CD8-positive, alpha-beta memory T cell (primary cell): ENCODE data around the gene GRID2. TPM values are rescaled to one million over a fixed set of nuclear protein-coding genes. Genes with fewer than 3 reads are reported as not detected.

ENCODE experiments used
- CTCF ChIA-PET: fragments of 350-600 bp; sonication (Branson Sonifier 250); formaldehyde crosslinking; loops from one replicate; lab custom pipeline; 2021; ENCODE audit warnings: antibody characterized with exemption; lab: Charles Lee
- POLR2A ChIA-PET: fragments of 350-600 bp; sonication (Branson Sonifier 250); formaldehyde crosslinking; loops from one replicate; lab custom pipeline; 2021; ENCODE audit warnings: antibody characterized with exemption; lab: Charles Lee
- DNase-seq, 5 donors: peaks; one replicate each; pipeline versions ENCODE4 v3.0.0 to v3.0.0-alpha.2; 2020 to 2022; ENCODE audit warnings: mixed read lengths in 1 of 5
- H3K27ac ChIP-seq: one replicate; pipeline ENCODE4 v1.7.0; 2013; ENCODE audit warnings: low read depth, mild to moderate bottlenecking, low read length, moderate library complexity
- H3K27me3 ChIP-seq: 2 replicates; pipeline ENCODE4 v1.7.0; 2013; ENCODE audit warnings: low read length, mild to moderate bottlenecking; ENCODE audit not compliant: insufficient read depth, poor library complexity, severe bottlenecking
- H3K36me3 ChIP-seq: 2 replicates; pipeline ENCODE4 v1.7.0; 2013; ENCODE audit warnings: mild to moderate bottlenecking, low read length, moderate library complexity; ENCODE audit not compliant: insufficient read depth
- H3K4me1 ChIP-seq: 2 replicates; pipeline ENCODE4 v1.7.0; 2013; ENCODE audit warnings: mild to moderate bottlenecking, low read length, moderate library complexity; ENCODE audit not compliant: insufficient read depth
- H3K4me3 ChIP-seq: 2 replicates; pipeline ENCODE4 v1.7.0; 2013; ENCODE audit warnings: mild to moderate bottlenecking, low read length
- H3K9me3 ChIP-seq: 2 replicates; pipeline ENCODE4 v1.7.0; 2013; ENCODE audit warnings: mild to moderate bottlenecking, low read length
- H3K27ac Mint-ChIP-seq, 8 donors: one replicate each; pipeline ENCODE4 v1.8.0; 2020 to 2021; ENCODE audit warnings: mixed read lengths in 8 of 8, mild to moderate bottlenecking in 6 of 8, inconsistent platforms in 3 of 8, moderate library complexity in 3 of 8
- H3K27me3 Mint-ChIP-seq, 2 donors: one replicate each; pipeline ENCODE4 v1.8.0; 2020 to 2021; ENCODE audit warnings: mixed read lengths in 2 of 2, mild to moderate bottlenecking in 1 of 2, moderate library complexity in 1 of 2
- H3K36me3 Mint-ChIP-seq, 3 donors: one replicate each; pipeline ENCODE4 v1.8.0; 2020 to 2021; ENCODE audit warnings: mixed read lengths in 3 of 3, inconsistent platforms in 1 of 3, mild to moderate bottlenecking in 1 of 3
- H3K4me1 Mint-ChIP-seq, 3 donors: one replicate each; pipeline ENCODE4 v1.8.0; 2020 to 2021; ENCODE audit warnings: mixed read lengths in 3 of 3, inconsistent platforms in 1 of 3, mild to moderate bottlenecking in 1 of 3
- H3K4me3 Mint-ChIP-seq, 7 donors: one replicate each; pipeline ENCODE4 v1.8.0; 2020 to 2021; ENCODE audit warnings: mixed read lengths in 7 of 7, mild to moderate bottlenecking in 6 of 7, moderate library complexity in 4 of 7, inconsistent platforms in 2 of 7
- H3K9me3 Mint-ChIP-seq, 5 donors: one replicate each; pipeline ENCODE4 v1.8.0; 2020 to 2022; ENCODE audit warnings: mixed read lengths in 5 of 5, mild to moderate bottlenecking in 3 of 5, moderate library complexity in 2 of 5, inconsistent platforms in 1 of 5
- polyA plus RNA-seq: library from polyadenylated mRNA; unstranded; fragments of 300-500 nt; fragmentation: Illumina TruSeq; gene quantifications from one replicate; pipeline ENCODE4 v1.2.3, GENCODE V29; 2021
- total RNA-seq, 2 experiments: library from RNA; stranded (reverse); gene quantifications; one replicate each; pipeline ENCODE4 v1.2.3, GENCODE V29; 2021

GRID2 gene
- total and polyA plus RNA-seq, 3 experiments from 2014 or later: not detected

GRCh38 chr4:93199492-93199891, 895.7 kb downstream of the GRID2 start:
- H3K27ac Mint-ChIP-seq: no peak overlapping the region

DNA sequence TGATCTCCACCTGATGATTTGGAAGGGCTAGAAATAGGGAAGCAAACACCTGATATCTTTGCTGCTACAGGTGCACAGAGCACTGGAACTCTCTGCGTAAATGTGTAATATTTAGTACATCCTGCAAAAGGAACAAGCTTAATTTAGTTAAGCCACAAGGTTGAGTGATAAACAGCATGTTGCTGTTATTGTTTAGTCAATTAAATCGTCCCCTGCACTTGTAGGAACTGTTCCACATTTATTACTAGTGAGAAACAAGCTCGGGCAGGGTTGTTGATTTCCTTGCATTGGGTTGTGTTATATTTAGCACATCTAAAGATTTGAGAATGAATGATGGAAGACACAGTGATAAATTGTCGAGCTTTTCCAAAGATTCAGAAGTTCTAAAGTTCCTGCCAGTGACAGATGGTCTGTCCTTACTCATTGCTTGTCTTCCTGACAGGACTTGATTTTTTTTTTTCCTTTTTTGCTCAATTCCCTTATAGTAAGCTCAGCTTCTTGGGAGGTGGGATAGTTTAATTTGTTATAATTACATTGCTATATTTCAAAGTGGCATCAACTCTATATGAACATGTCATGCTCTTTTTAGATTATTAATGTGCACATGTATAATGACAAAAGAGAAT, 897.8 kb downstream of the GRID2 start:
- Histone ChIP-seq H3K4me1 (no peaks in the 10 kb centered on the region), H3K27me3 (no peaks in the 10 kb centered on the region), H3K36me3 (no peaks in the 10 kb centered on the region), H3K27ac (no peak overlapping the region), H3K9me3 (no peaks in the 10 kb centered on the region), H3K4me3 (no peak overlapping the region)
- Mint-ChIP-seq H3K36me3 (no peaks in the 10 kb centered on the region), H3K4me1 (no peaks in the 10 kb centered on the region), H3K4me3 (no peak overlapping the region), H3K27me3 (no peaks in the 10 kb centered on the region), H3K9me3 (peaks cover 2 to 15% (median 9%) of the 10 kb centered on the region in 5 donors), H3K27ac (no peak overlapping the region)
- CTCF ChIA-PET: no interaction called here
- DNase-seq: no peak
- POLR2A ChIA-PET: no interaction called here

More at GRCh38 chr4:93199492-93199891, 895.7 kb downstream of the GRID2 start:
- ChIA-PET POLR2A (no interaction called here), CTCF (no interaction called here)
- Histone ChIP-seq H3K36me3 (no peaks in the 10 kb centered on the region), H3K27ac (no peak overlapping the region), H3K4me3 (no peak overlapping the region), H3K27me3 (no peaks in the 10 kb centered on the region), H3K9me3 (no peaks in the 10 kb centered on the region), H3K4me1 (no peaks in the 10 kb centered on the region)
- H3K9me3 Mint-ChIP-seq: peaks cover 2 to 15% (median 5%) of the 10 kb centered on the region in 5 donors
- no peak for DNase-seq
- no peak overlapping the region for H3K4me3 Mint-ChIP-seq
- no peaks in the 10 kb centered on the region for H3K4me1 Mint-ChIP-seq
- H3K27me3 Mint-ChIP-seq: no peaks in the 10 kb centered on the region
- H3K36me3 Mint-ChIP-seq: no peaks in the 10 kb centered on the region

GRCh38 chr4:93203708-93204107, 899.9 kb downstream of the GRID2 start:
- H3K36me3 ChIP-seq: no peaks in the 10 kb centered on the region
- ChIA-PET POLR2A (no interaction called here), CTCF (no interaction called here)
- DNase-seq: no peak
- no peaks in the 10 kb centered on the region for H3K27me3 ChIP-seq
- Mint-ChIP-seq H3K27ac (no peak overlapping the region), H3K4me3 (no peak overlapping the region), H3K36me3 (no peaks in the 10 kb centered on the region), H3K9me3 (peaks cover 0 to 13% (median 8%) of the 10 kb centered on the region in 5 donors), H3K4me1 (no peaks in the 10 kb centered on the region), H3K27me3 (no peaks in the 10 kb centered on the region)
- no peaks in the 10 kb centered on the region for H3K4me1 ChIP-seq
- no peaks in the 10 kb centered on the region for H3K9me3 ChIP-seq
- H3K4me3 ChIP-seq: no peak overlapping the region
- H3K27ac ChIP-seq: no peak overlapping the region

- Mint-ChIP-seq H3K36me3 (no peaks in the 10 kb centered on the region), H3K4me3 (no peak overlapping the region), H3K27me3 (peaks cover 0 to 1% of the 10 kb centered on the region in 2 donors), H3K27ac (no peak overlapping the region), H3K9me3 (peaks cover 0 to 28% (median 5%) of the 10 kb centered on the region in 5 donors), H3K4me1 (no peaks in the 10 kb centered on the region)
- DNase-seq: no peak
- Histone ChIP-seq H3K9me3 (no peaks in the 10 kb centered on the region), H3K36me3 (no peaks in the 10 kb centered on the region), H3K4me1 (no peaks in the 10 kb centered on the region), H3K27me3 (no peaks in the 10 kb centered on the region), H3K4me3 (no peak overlapping the region), H3K27ac (no peak overlapping the region)
- POLR2A ChIA-PET: no interaction called here
- CTCF ChIA-PET: no interaction called here
Measured at GRCh38 chr4:93212250-93212649, 908.5 kb downstream of the GRID2 start.

DNA sequence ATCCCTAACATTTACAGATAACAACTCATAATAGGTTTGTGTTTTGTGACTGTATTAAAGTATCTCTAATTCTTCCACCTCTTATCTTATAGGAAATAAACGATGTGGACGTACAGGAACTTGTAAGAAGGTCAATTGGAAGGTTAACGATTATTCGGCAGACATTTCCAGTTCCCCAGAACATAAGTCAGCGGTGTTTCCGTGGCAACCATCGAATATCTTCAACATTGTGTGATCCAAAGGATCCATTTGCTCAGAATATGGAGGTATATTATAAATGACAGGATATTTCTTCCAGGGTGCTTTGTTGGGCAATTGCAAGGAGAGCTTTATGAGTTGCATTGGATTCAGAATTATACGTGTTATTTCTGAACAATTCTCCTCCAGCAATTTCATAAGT, 912.9 kb downstream of the GRID2 start:
- H3K27me3 Mint-ChIP-seq: no peaks in the 10 kb centered on the region
- Histone ChIP-seq H3K9me3 (no peaks in the 10 kb centered on the region), H3K4me1 (no peaks in the 10 kb centered on the region), H3K4me3 (no peak overlapping the region), H3K36me3 (no peaks in the 10 kb centered on the region), H3K27ac (no peak overlapping the region), H3K27me3 (no peaks in the 10 kb centered on the region)
- H3K4me3 Mint-ChIP-seq: no peak overlapping the region
- no peaks in the 10 kb centered on the region for H3K36me3 Mint-ChIP-seq
- no peak for DNase-seq
- H3K4me1 Mint-ChIP-seq: no peaks in the 10 kb centered on the region
- H3K27ac Mint-ChIP-seq: no peak overlapping the region
- ChIA-PET CTCF (no interaction called here), POLR2A (no interaction called here)
- H3K9me3 Mint-ChIP-seq: peaks cover 2 to 19% (median 8%) of the 10 kb centered on the region in 5 donors

- no peak overlapping the region for H3K4me3 Mint-ChIP-seq
- no peak overlapping the region for H3K27ac Mint-ChIP-seq
- no peaks in the 10 kb centered on the region for H3K36me3 Mint-ChIP-seq
- POLR2A ChIA-PET: no interaction called here
- no peaks in the 10 kb centered on the region for H3K4me1 Mint-ChIP-seq
- H3K27me3 Mint-ChIP-seq: no peaks in the 10 kb centered on the region
- no peak overlapping the region for H3K27ac ChIP-seq
- peaks cover 2 to 13% (median 6%) of the 10 kb centered on the region in 5 donors for H3K9me3 Mint-ChIP-seq
- DNase-seq: no peak
- no peak overlapping the region for H3K4me3 ChIP-seq
- no peaks in the 10 kb centered on the region for H3K4me1 ChIP-seq
- no peaks in the 10 kb centered on the region for H3K27me3 ChIP-seq
- no peaks in the 10 kb centered on the region for H3K9me3 ChIP-seq
- CTCF ChIA-PET: no interaction called here
- no peaks in the 10 kb centered on the region for H3K36me3 ChIP-seq
Measured at GRCh38 chr4:93217431-93217830, 913.7 kb downstream of the GRID2 start.

- Histone ChIP-seq H3K9me3 (no peaks in the 10 kb centered on the region), H3K27ac (no peak overlapping the region)
- POLR2A ChIA-PET: no interaction called here
Measured at GRCh38 chr4:93221771-93222170, 918.0 kb downstream of the GRID2 start.

DNA sequence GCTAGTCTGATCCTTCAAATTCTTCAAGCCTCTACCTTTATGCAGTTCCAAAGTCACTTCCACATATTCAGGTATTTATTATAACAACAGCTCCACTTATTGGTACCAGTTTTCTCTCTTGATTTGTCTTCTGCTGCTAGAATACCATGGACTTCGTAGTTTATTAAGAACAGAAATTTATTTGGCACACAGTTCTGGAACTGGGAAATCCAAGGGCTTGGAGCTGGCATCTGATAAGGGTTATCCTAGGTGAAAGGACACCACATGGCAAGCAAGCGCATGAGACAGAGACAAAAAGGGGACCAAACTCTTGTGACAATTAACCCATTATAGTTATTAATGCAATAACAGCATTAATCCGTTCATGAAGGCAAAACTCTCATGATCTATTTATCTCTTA, 924.3 kb downstream of the GRID2 start:
- Histone ChIP-seq H3K36me3 (no peaks in the 10 kb centered on the region), H3K9me3 (peaks cover 3% of the 10 kb centered on the region), H3K27ac (no peak overlapping the region), H3K4me3 (no peak overlapping the region), H3K27me3 (no peaks in the 10 kb centered on the region), H3K4me1 (no peaks in the 10 kb centered on the region)
- ChIA-PET CTCF (no interaction called here), POLR2A (no interaction called here)
- Mint-ChIP-seq H3K36me3 (no peaks in the 10 kb centered on the region), H3K4me3 (no peak overlapping the region), H3K27me3 (no peaks in the 10 kb centered on the region), H3K9me3 (peaks cover 0 to 28% (median 3%) of the 10 kb centered on the region in 5 donors), H3K27ac (no peak overlapping the region), H3K4me1 (no peaks in the 10 kb centered on the region)
- DNase-seq: no peak

More at GRCh38 chr4:93221771-93222170, 918.0 kb downstream of the GRID2 start:
- no peak overlapping the region for H3K27ac Mint-ChIP-seq
- no peaks in the 10 kb centered on the region for H3K36me3 Mint-ChIP-seq
- no peak for DNase-seq
- no peak overlapping the region for H3K4me3 ChIP-seq
- H3K36me3 ChIP-seq: no peaks in the 10 kb centered on the region
- no peak overlapping the region for H3K4me3 Mint-ChIP-seq
- H3K4me1 Mint-ChIP-seq: no peaks in the 10 kb centered on the region
- no peaks in the 10 kb centered on the region for H3K27me3 ChIP-seq
- no peaks in the 10 kb centered on the region for H3K27me3 Mint-ChIP-seq
- CTCF ChIA-PET: no interaction called here
- peaks cover 3 to 17% (median 8%) of the 10 kb centered on the region in 5 donors for H3K9me3 Mint-ChIP-seq
- H3K4me1 ChIP-seq: no peaks in the 10 kb centered on the region
